Natural killer cell treated with Interleukin-12 subunit alpha and Interleukin-12 subunit beta and Interleukin-15 and Interleukin-18, amount 100 ng/mL, for 72 hours (primary cell): ENCODE results near the gene DEUP1. TPM values are rescaled to one million over a fixed set of nuclear protein-coding genes. Genes with fewer than 3 reads are reported as not detected.

Experiments used
- ATAC-seq, 2 donors: fragments of 150-1000 bp; cut with Tn5 transposase in 1 of 2; sonication (Bioruptor Pico), chemical (Tn5 transposase) in 1 of 2; 2 replicates each; pipeline ENCODE4 v1.10.0; 2021
- DNase-seq: peaks from one replicate; pipeline ENCODE4 v3.0.0; 2022; ENCODE audit warnings: low spot score
- H3K27ac Mint-ChIP-seq, 2 donors: 1 replicate in 1 of 2; 2 replicates in 1 of 2; pipeline ENCODE4 v1.8.0; 2022; ENCODE audit warnings: mixed read lengths in 2 of 2, mild to moderate bottlenecking in 1 of 2, moderate library complexity in 1 of 2
- H3K27me3 Mint-ChIP-seq, 2 donors: 1 replicate in 1 of 2; 2 replicates in 1 of 2; pipeline ENCODE4 v1.8.0; 2022; ENCODE audit warnings: mixed read lengths in 2 of 2
- H3K36me3 Mint-ChIP-seq: one replicate; pipeline ENCODE4 v1.8.0; 2022; ENCODE audit warnings: mixed read lengths
- H3K4me1 Mint-ChIP-seq, 2 donors: 1 replicate in 1 of 2; 2 replicates in 1 of 2; pipeline ENCODE4 v1.8.0; 2022; ENCODE audit warnings: low read depth in 2 of 2, mixed read lengths in 2 of 2, mild to moderate bottlenecking in 1 of 2
- H3K4me3 Mint-ChIP-seq: one replicate; pipeline ENCODE4 v1.8.0; 2022; ENCODE audit warnings: mixed read lengths
- H3K9me3 Mint-ChIP-seq: 2 replicates; pipeline ENCODE4 v1.8.0; 2022; ENCODE audit warnings: mixed read lengths
- total RNA-seq, 2 donors: library from RNA; stranded (reverse); gene quantifications; one replicate each; pipeline ENCODE4 v1.2.3, GENCODE V29; 2022

The DEUP1 gene
- total RNA-seq, 2 donors from 2014 or later = not detected

DNA sequence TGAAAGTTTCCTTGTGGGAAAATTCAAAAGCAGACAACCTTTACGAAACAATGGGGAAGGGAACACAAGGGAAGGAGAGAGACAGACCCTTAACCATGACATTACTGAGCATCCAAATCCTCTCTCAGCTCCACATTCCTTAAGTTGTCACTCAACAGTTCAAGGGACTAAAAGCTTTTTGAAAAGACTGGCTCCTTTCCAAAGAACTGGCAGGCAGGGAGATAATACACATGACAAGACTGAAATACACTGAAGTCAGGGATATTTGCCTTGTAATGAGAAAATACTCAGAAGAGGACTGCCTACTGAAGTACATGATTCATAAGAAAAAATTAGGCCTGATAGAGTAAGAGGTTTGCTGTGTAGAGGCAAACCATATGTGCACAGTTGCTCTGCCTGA lies 143.6 kb downstream of the DEUP1 start:
- Mint-ChIP-seq H3K4me1 (no peaks in the 10 kb centered on the region), H3K9me3 (no peaks in the 10 kb centered on the region), H3K36me3 (no peaks in the 10 kb centered on the region), H3K27ac (no peak overlapping the region), H3K27me3 (peaks cover 0 to 8% of the 10 kb centered on the region in 2 donors), H3K4me3 (no peak overlapping the region)
- no peak for ATAC-seq
- DNase-seq = no peak

GRCh38 chr11:93476796-93477195 lies 146.3 kb downstream of the DEUP1 start:
- Mint-ChIP-seq H3K4me1 (no peaks in the 10 kb centered on the region), H3K4me3 (no peak overlapping the region), H3K27me3 (no peaks in the 10 kb centered on the region), H3K36me3 (no peaks in the 10 kb centered on the region), H3K9me3 (no peaks in the 10 kb centered on the region), H3K27ac (no peak overlapping the region)
- no peak for ATAC-seq
- no peak for DNase-seq

DNA sequence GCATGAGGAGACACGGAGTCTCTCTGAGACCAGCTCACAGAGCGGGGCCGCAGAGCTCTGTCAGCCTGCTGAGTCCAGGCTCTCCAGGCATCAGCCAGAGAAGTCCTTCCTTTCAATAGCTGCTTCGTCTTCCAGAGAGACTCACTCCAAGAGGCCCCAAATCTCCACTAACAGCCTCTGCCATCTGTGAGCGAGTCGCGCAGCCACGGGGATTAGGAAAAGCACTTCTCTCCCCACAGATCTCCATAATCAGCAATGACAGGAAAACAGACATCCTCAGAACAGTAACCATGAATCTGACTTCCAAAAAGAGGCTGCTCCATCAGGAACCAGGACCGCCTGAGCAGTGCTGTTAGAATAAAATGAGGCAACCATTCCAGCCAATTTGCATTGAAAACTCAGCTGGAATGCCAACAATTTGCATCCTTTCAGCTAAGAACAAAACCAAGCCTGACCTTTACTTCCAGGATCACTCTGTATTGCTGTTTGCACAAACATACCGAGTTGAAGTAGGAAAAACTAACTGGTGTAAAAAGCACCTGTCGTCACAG lies 147.2 kb downstream of the DEUP1 start:
- no peak overlapping the region for H3K4me3 Mint-ChIP-seq
- no peaks in the 10 kb centered on the region for H3K36me3 Mint-ChIP-seq
- no peak overlapping the region for H3K27ac Mint-ChIP-seq
- no peak for ATAC-seq
- H3K27me3 Mint-ChIP-seq = no peaks in the 10 kb centered on the region
- H3K9me3 Mint-ChIP-seq = no peaks in the 10 kb centered on the region
- DNase-seq = no peak
- H3K4me1 Mint-ChIP-seq = peaks cover 0 to 3% of the 10 kb centered on the region in 2 donors

DNA sequence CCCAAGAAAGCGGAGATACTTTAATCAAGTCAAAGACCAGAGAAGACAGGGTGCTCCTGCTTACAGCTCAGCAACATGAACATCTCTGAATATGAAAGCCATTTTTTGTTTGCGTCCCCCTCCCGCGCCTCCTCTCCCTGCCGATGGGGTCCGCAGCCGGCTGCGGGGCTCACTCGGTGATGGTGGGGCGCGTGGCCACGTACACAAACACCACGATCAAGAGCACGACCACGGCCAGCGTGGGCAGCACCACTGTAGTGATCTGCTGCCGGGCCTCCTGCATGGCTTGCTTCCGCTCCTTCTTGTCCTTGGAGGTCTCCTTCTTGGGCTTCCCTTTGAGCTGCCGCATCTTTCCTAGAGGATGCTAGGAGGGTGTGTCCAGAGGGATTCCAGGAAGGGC lies 148.3 kb downstream of the DEUP1 start:
- no peaks in the 10 kb centered on the region for H3K9me3 Mint-ChIP-seq
- peaks cover 0 to 3% of the 10 kb centered on the region in 2 donors for H3K4me1 Mint-ChIP-seq
- ATAC-seq = no peak
- no peaks in the 10 kb centered on the region for H3K27me3 Mint-ChIP-seq
- no peaks in the 10 kb centered on the region for H3K36me3 Mint-ChIP-seq
- H3K4me3 Mint-ChIP-seq = no peak overlapping the region
- H3K27ac Mint-ChIP-seq = no peak overlapping the region
- no peak for DNase-seq

DNA sequence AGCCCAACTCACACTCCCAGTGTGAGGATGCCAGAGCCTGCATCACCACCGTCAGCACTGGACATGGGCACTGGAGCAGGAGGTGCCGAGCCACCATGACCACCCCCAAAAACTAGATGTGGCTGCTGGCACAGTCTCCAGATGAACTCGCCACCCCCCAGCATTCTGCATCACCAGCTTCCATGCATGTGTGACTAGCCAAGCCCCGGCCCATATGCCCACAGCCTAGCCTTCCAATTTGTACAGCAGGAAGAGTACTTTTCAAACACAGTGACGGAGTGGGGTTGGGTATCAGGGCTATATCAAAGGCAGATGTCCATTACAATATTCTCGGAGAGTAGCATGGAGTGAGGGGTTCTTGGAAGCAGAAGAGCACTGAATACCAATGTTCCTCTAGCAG lies 149.7 kb downstream of the DEUP1 start:
- DNase-seq (no peak), ATAC-seq (no peak)
- no peak overlapping the region for H3K27ac Mint-ChIP-seq
- no peaks in the 10 kb centered on the region for H3K9me3 Mint-ChIP-seq
- no peak overlapping the region for H3K4me3 Mint-ChIP-seq
- H3K4me1 Mint-ChIP-seq = peaks cover 0 to 3% of the 10 kb centered on the region in 2 donors
- no peaks in the 10 kb centered on the region for H3K27me3 Mint-ChIP-seq
- no peaks in the 10 kb centered on the region for H3K36me3 Mint-ChIP-seq

GRCh38 chr11:93480756-93481155 lies 150.2 kb downstream of the DEUP1 start:
- no peak overlapping the region for H3K27ac Mint-ChIP-seq
- no peak overlapping the region for H3K4me3 Mint-ChIP-seq

DNA sequence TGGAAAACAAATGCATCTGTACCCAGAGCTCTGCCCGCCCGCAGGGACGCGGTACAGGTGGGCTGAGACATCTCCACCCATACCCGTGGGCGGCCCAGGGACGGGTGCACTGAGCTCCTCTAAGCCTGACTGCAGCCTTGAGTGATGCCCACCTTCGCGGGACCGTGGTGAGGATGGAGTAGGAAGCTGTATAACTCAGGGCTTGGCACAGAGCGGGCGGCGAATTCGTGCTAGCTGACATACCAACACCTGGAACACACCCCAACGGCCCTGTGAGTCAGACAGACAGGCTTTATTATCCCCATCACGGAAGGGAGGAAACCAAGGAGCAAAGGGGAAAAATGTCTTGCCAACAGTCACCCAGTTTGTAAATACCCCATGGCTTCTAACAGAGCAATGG lies 150.7 kb downstream of the DEUP1 start:
- no peaks in the 10 kb centered on the region for H3K27me3 Mint-ChIP-seq
- H3K4me1 Mint-ChIP-seq = peaks cover 0 to 3% of the 10 kb centered on the region in 2 donors
- H3K27ac Mint-ChIP-seq = no peak overlapping the region
- H3K4me3 Mint-ChIP-seq = no peak overlapping the region
- no peak for DNase-seq
- no peaks in the 10 kb centered on the region for H3K9me3 Mint-ChIP-seq
- no peak for ATAC-seq
- H3K36me3 Mint-ChIP-seq = no peaks in the 10 kb centered on the region

More at GRCh38 chr11:93480756-93481155, 150.2 kb downstream of the DEUP1 start:
- Mint-ChIP-seq H3K27me3 (no peaks in the 10 kb centered on the region), H3K9me3 (no peaks in the 10 kb centered on the region), H3K36me3 (no peaks in the 10 kb centered on the region), H3K4me1 (peaks cover 0 to 3% of the 10 kb centered on the region in 2 donors)
- ATAC-seq = no peak
- DNase-seq = no peak

GRCh38 chr11:93481696-93482095 lies 151.2 kb downstream of the DEUP1 start:
- no peaks in the 10 kb centered on the region for H3K36me3 Mint-ChIP-seq
- H3K4me1 Mint-ChIP-seq = peaks cover 0 to 3% of the 10 kb centered on the region in 2 donors
- ATAC-seq (no peak), DNase-seq (no peak)
- H3K4me3 Mint-ChIP-seq = no peak overlapping the region
- no peak overlapping the region for H3K27ac Mint-ChIP-seq
- H3K9me3 Mint-ChIP-seq = no peaks in the 10 kb centered on the region
- H3K27me3 Mint-ChIP-seq = no peaks in the 10 kb centered on the region

GRCh38 chr11:93482556-93482955 lies 152.0 kb downstream of the DEUP1 start:
- no peaks in the 10 kb centered on the region for H3K9me3 Mint-ChIP-seq
- peaks cover 0 to 3% of the 10 kb centered on the region in 2 donors for H3K4me1 Mint-ChIP-seq
- no peak for ATAC-seq
- H3K36me3 Mint-ChIP-seq = no peaks in the 10 kb centered on the region
- no peak for DNase-seq
- no peak overlapping the region for H3K27ac Mint-ChIP-seq
- no peak overlapping the region for H3K4me3 Mint-ChIP-seq
- H3K27me3 Mint-ChIP-seq = no peaks in the 10 kb centered on the region

GRCh38 chr11:93484716-93485115 lies 154.2 kb downstream of the DEUP1 start:
- H3K27me3 Mint-ChIP-seq = no peaks in the 10 kb centered on the region
- H3K27ac Mint-ChIP-seq = no peak overlapping the region
- DNase-seq (no peak), ATAC-seq (no peak)
- no peaks in the 10 kb centered on the region for H3K9me3 Mint-ChIP-seq
- peaks cover 0 to 3% of the 10 kb centered on the region in 2 donors for H3K4me1 Mint-ChIP-seq
- H3K4me3 Mint-ChIP-seq = no peak overlapping the region
- no peaks in the 10 kb centered on the region for H3K36me3 Mint-ChIP-seq

GRCh38 chr11:93485983-93486382 lies 155.4 kb downstream of the DEUP1 start:
- Mint-ChIP-seq H3K36me3 (no peaks in the 10 kb centered on the region), H3K27ac (no peak overlapping the region), H3K9me3 (no peaks in the 10 kb centered on the region), H3K4me3 (no peak overlapping the region), H3K27me3 (no peaks in the 10 kb centered on the region), H3K4me1 (peaks cover 0 to 3% of the 10 kb centered on the region in 2 donors)
- no peak for DNase-seq
- no peak for ATAC-seq

- DNase-seq (no peak), ATAC-seq (no peak)
- no peaks in the 10 kb centered on the region for H3K36me3 Mint-ChIP-seq
- no peak overlapping the region for H3K27ac Mint-ChIP-seq
- no peaks in the 10 kb centered on the region for H3K9me3 Mint-ChIP-seq
- H3K4me3 Mint-ChIP-seq = no peak overlapping the region
- H3K27me3 Mint-ChIP-seq = no peaks in the 10 kb centered on the region
- H3K4me1 Mint-ChIP-seq = peaks cover 0 to 3% of the 10 kb centered on the region in 2 donors
Observed at GRCh38 chr11:93487032-93487483, 156.5 kb downstream of the DEUP1 start.
